HEK293T (cell line): ENCODE data around the gene ATP13A1.

ENCODE experiments used
- CTCF ChIA-PET: fragments of 350-600 bp; formaldehyde crosslinking; extraction: SDS; loops from one replicate; lab custom pipeline; 2021; ENCODE audit warnings: antibody characterized with exemption, inconsistent platforms; lab: Yijun Ruan, JAX
- POLR2A ChIA-PET: fragments of 350-600 bp; formaldehyde crosslinking; extraction: SDS; loops from one replicate; lab custom pipeline; 2020; ENCODE audit warnings: antibody characterized with exemption, inconsistent platforms; lab: Yijun Ruan, JAX
- DNase-seq: peaks from one replicate; pipeline ENCODE4 v3.0.0; 2012; ENCODE audit warnings: mixed read lengths; ENCODE audit errors: extremely low spot score
- ARNT ChIP-seq: fragments of 450-650 bp; IDR thresholded peaks from 2 replicates; pipeline ENCODE4 v1.6.1; 2017; ENCODE audit warnings: mild to moderate bottlenecking
- BHLHE40 ChIP-seq: fragments of 450-650 bp; IDR thresholded peaks from 2 replicates; pipeline ENCODE4 v1.6.1; 2016; ENCODE audit warnings: mild to moderate bottlenecking, moderate library complexity, borderline replicate concordance
- CTBP1 ChIP-seq: fragments of 450-650 bp; IDR thresholded peaks from 2 replicates; pipeline ENCODE4 v1.6.1; 2016; ENCODE audit warnings: borderline replicate concordance
- ELF4 ChIP-seq: fragments of 450-650 bp; IDR thresholded peaks from 2 replicates; pipeline ENCODE4 v1.6.1; 2017; ENCODE audit warnings: antibody characterized with exemption
- FOXA1 ChIP-seq: fragments of 450-650 bp; IDR thresholded peaks from 2 replicates; pipeline ENCODE4 v1.6.1; 2016; ENCODE audit warnings: mild to moderate bottlenecking
- FOXK2 ChIP-seq: fragments of 450-650 bp; IDR thresholded peaks from 2 replicates; pipeline ENCODE4 v1.6.1; 2016; ENCODE audit warnings: mild to moderate bottlenecking
- FOXM1 ChIP-seq: fragments of 450-650 bp; IDR thresholded peaks from 2 replicates; pipeline ENCODE4 v1.6.1; 2017; ENCODE audit warnings: mild to moderate bottlenecking, borderline replicate concordance
- HDGF ChIP-seq: fragments of 450-650 bp; IDR thresholded peaks from 2 replicates; pipeline ENCODE4 v1.6.1; 2017; ENCODE audit warnings: antibody characterized with exemption, borderline replicate concordance
- L3MBTL2 ChIP-seq: fragments of 450-650 bp; conservative IDR thresholded peaks from 2 replicates; pipeline ENCODE4 v1.6.1; 2016; ENCODE audit warnings: mild to moderate bottlenecking
- LEF1 ChIP-seq: fragments of 450-650 bp; IDR thresholded peaks from 2 replicates; pipeline ENCODE4 v1.6.1; 2017; ENCODE audit warnings: mild to moderate bottlenecking, borderline replicate concordance
- NFRKB ChIP-seq: fragments of 450-650 bp; IDR thresholded peaks from 2 replicates; pipeline ENCODE4 v1.6.1; 2016; ENCODE audit warnings: mild to moderate bottlenecking, moderate library complexity
- PKNOX1 ChIP-seq: fragments of 450-650 bp; IDR thresholded peaks from 2 replicates; pipeline ENCODE4 v1.6.1; 2016
- SP1 ChIP-seq: fragments of 450-650 bp; IDR thresholded peaks from 2 replicates; pipeline ENCODE4 v1.6.1; 2017
- SUZ12 ChIP-seq: fragments of 450-650 bp; IDR thresholded peaks from 2 replicates; pipeline ENCODE4 v1.6.1; 2016; ENCODE audit warnings: mild to moderate bottlenecking
- TARDBP ChIP-seq: fragments of 450-650 bp; IDR thresholded peaks from 2 replicates; pipeline ENCODE4 v1.6.1; 2016
- ZNF384 ChIP-seq: fragments of 450-650 bp; IDR thresholded peaks from 2 replicates; pipeline ENCODE4 v1.6.1; 2016

ATP13A1 gene

GRCh38 chr19:19635313-19635702, 28.2 kb downstream of the ATP13A1 start:
- ChIA-PET CTCF (no interaction called here), POLR2A (no interaction called here)
- TF ChIP-seq CTBP1 = no peak
- no peak for DNase-seq

GRCh38 chr19:19634516-19635312, 28.8 kb downstream of the ATP13A1 start:
- ChIA-PET CTCF (no interaction called here), POLR2A (no interaction called here)
- TF ChIP-seq SP1 = no peak
- no peak for TF ChIP-seq L3MBTL2
- no peak for TF ChIP-seq ZNF384
- no peak for TF ChIP-seq FOXK2
- no peak for DNase-seq

- ChIA-PET CTCF (no interaction called here), POLR2A (no interaction called here)
- TF ChIP-seq HDGF (no peak), CTBP1 (no peak), TARDBP (no peak), ARNT (no peak), FOXK2 (no peak), SP1 (no peak), PKNOX1 (no peak), ZNF384 (no peak), LEF1 (no peak), FOXM1 (no peak), FOXA1 (no peak), BHLHE40 (no peak)
- no peak for DNase-seq
These were observed 29.6 kb downstream of the ATP13A1 start for GRCh38 chr19:19633711-19634515.

GRCh38 chr19:19632661-19633060, 30.8 kb downstream of the ATP13A1 start:
- no peak for DNase-seq
- CTCF ChIA-PET = interaction anchor here (0.6 kb wide), 1 partner anchor 154 kb away, joined by 3 read pairs; no protein-coding TSS in a partner anchor
- POLR2A ChIA-PET = no interaction called here
- no peak for TF ChIP-seq L3MBTL2
- peak; percentile 50; the same call in 1 of the 2 replicates for TF ChIP-seq ZNF384

- POLR2A ChIA-PET = no interaction called here
- TF ChIP-seq SP1 = no peak
- no peak for TF ChIP-seq CTBP1
- no peak for TF ChIP-seq FOXK2
- no peak for TF ChIP-seq HDGF
- TF ChIP-seq BHLHE40 = no peak
- TF ChIP-seq FOXA1 = no peak
- CTCF ChIA-PET = no interaction called here
- no peak for DNase-seq
These were observed 32.1 kb downstream of the ATP13A1 start for GRCh38 chr19:19631346-19631745.

GRCh38 chr19:19630426-19630825, 33.0 kb downstream of the ATP13A1 start:
- ChIA-PET CTCF (no interaction called here), POLR2A (no interaction called here)
- no peak for DNase-seq
- TF ChIP-seq FOXA1 (no peak), HDGF (no peak), L3MBTL2 (no peak), SUZ12 (no peak), FOXM1 (no peak), ARNT (no peak), FOXK2 (no peak), SP1 (no peak), NFRKB (no peak), LEF1 (no peak), ELF4 (no peak), CTBP1 (no peak), ZNF384 (no peak), PKNOX1 (no peak), TARDBP (no peak), BHLHE40 (no peak)

GRCh38 chr19:19630062-19630414, 33.4 kb downstream of the ATP13A1 start:
- TF ChIP-seq PKNOX1 = no peak
- no peak for TF ChIP-seq NFRKB
- no peak for TF ChIP-seq CTBP1
- no peak for TF ChIP-seq LEF1
- TF ChIP-seq FOXA1 = no peak
- TF ChIP-seq FOXK2 = no peak
- no peak for TF ChIP-seq SUZ12
- no peak for TF ChIP-seq ELF4
- TF ChIP-seq L3MBTL2 = no peak
- TF ChIP-seq HDGF = no peak
- TF ChIP-seq FOXM1 = no peak
- TF ChIP-seq TARDBP = no peak
- no peak for TF ChIP-seq SP1
- TF ChIP-seq BHLHE40 = no peak
- TF ChIP-seq ZNF384 = no peak
- POLR2A ChIA-PET = no interaction called here
- CTCF ChIA-PET = no interaction called here
- no peak for DNase-seq
